Activated naive CD8-positive, alpha-beta T cell (primary cell): ENCODE data around the gene THSD4.

Experiments used
- H3K27ac Mint-ChIP-seq: one replicate; pipeline ENCODE4 v1.8.0; 2021; ENCODE audit warnings: mixed read lengths
- H3K27me3 Mint-ChIP-seq: one replicate; pipeline ENCODE4 v1.8.0; 2021; ENCODE audit warnings: mixed read lengths
- H3K36me3 Mint-ChIP-seq: one replicate; pipeline ENCODE4 v1.8.0; 2021; ENCODE audit warnings: mixed read lengths
- H3K4me1 Mint-ChIP-seq: one replicate; pipeline ENCODE4 v1.8.0; 2021; ENCODE audit warnings: low read depth, mixed read lengths
- H3K4me3 Mint-ChIP-seq: one replicate; pipeline ENCODE4 v1.8.0; 2021; ENCODE audit warnings: mild to moderate bottlenecking, mixed read lengths
- H3K9me3 Mint-ChIP-seq: one replicate; pipeline ENCODE4 v1.8.0; 2021; ENCODE audit warnings: low read depth, mixed read lengths

The THSD4 gene

GRCh38 chr15:71623111-71623510, 507.8 kb downstream of the THSD4 start:
- Mint-ChIP-seq H3K27me3 (peaks cover 13% of the 10 kb centered on the region), H3K4me3 (no peak overlapping the region), H3K27ac (no peak overlapping the region), H3K4me1 (no peaks in the 10 kb centered on the region), H3K36me3 (no peaks in the 10 kb centered on the region), H3K9me3 (peaks cover 4% of the 10 kb centered on the region)

GRCh38 chr15:71626596-71627088, 511.4 kb downstream of the THSD4 start:
- Mint-ChIP-seq H3K27ac (no peak overlapping the region), H3K4me1 (no peaks in the 10 kb centered on the region), H3K36me3 (no peaks in the 10 kb centered on the region), H3K9me3 (peaks cover 4% of the 10 kb centered on the region), H3K4me3 (no peak overlapping the region), H3K27me3 (peaks cover 15% of the 10 kb centered on the region)

- Mint-ChIP-seq H3K36me3 (no peaks in the 10 kb centered on the region), H3K4me3 (no peak overlapping the region), H3K27me3 (peaks cover 15% of the 10 kb centered on the region), H3K4me1 (no peaks in the 10 kb centered on the region), H3K9me3 (peaks cover 4% of the 10 kb centered on the region), H3K27ac (no peak overlapping the region)
Observed at GRCh38 chr15:71627188-71627587, 511.9 kb downstream of the THSD4 start.

GRCh38 chr15:71627604-71628003, 512.3 kb downstream of the THSD4 start:
- H3K27ac Mint-ChIP-seq: no peak overlapping the region
- no peaks in the 10 kb centered on the region for H3K4me1 Mint-ChIP-seq
- H3K27me3 Mint-ChIP-seq: peaks cover 13% of the 10 kb centered on the region
- H3K4me3 Mint-ChIP-seq: no peak overlapping the region
- no peaks in the 10 kb centered on the region for H3K36me3 Mint-ChIP-seq
- peaks cover 4% of the 10 kb centered on the region for H3K9me3 Mint-ChIP-seq

- Mint-ChIP-seq H3K4me3 (no peak overlapping the region), H3K27ac (no peak overlapping the region), H3K36me3 (no peaks in the 10 kb centered on the region), H3K4me1 (no peaks in the 10 kb centered on the region), H3K27me3 (peaks cover 11% of the 10 kb centered on the region), H3K9me3 (peaks cover 4% of the 10 kb centered on the region)
Observed at GRCh38 chr15:71628988-71629770, 513.9 kb downstream of the THSD4 start.

GRCh38 chr15:71629781-71630474, 514.7 kb downstream of the THSD4 start:
- Mint-ChIP-seq H3K9me3 (no peaks in the 10 kb centered on the region), H3K4me1 (no peaks in the 10 kb centered on the region), H3K36me3 (no peaks in the 10 kb centered on the region), H3K4me3 (no peak overlapping the region), H3K27ac (no peak overlapping the region), H3K27me3 (peaks cover 15% of the 10 kb centered on the region)

GRCh38 chr15:71630475-71630809, 515.2 kb downstream of the THSD4 start:
- H3K4me3 Mint-ChIP-seq: no peak overlapping the region
- H3K4me1 Mint-ChIP-seq: no peaks in the 10 kb centered on the region
- peaks cover 15% of the 10 kb centered on the region for H3K27me3 Mint-ChIP-seq
- H3K9me3 Mint-ChIP-seq: no peaks in the 10 kb centered on the region
- no peaks in the 10 kb centered on the region for H3K36me3 Mint-ChIP-seq
- H3K27ac Mint-ChIP-seq: no peak overlapping the region

GRCh38 chr15:71632576-71633195, 517.4 kb downstream of the THSD4 start:
- H3K4me1 Mint-ChIP-seq: no peaks in the 10 kb centered on the region
- peaks cover 14% of the 10 kb centered on the region for H3K27me3 Mint-ChIP-seq
- no peaks in the 10 kb centered on the region for H3K36me3 Mint-ChIP-seq
- H3K9me3 Mint-ChIP-seq: no peaks in the 10 kb centered on the region
- no peak overlapping the region for H3K4me3 Mint-ChIP-seq
- H3K27ac Mint-ChIP-seq: no peak overlapping the region

- Mint-ChIP-seq H3K4me1 (no peaks in the 10 kb centered on the region), H3K27me3 (peaks cover 14% of the 10 kb centered on the region), H3K9me3 (no peaks in the 10 kb centered on the region), H3K36me3 (no peaks in the 10 kb centered on the region), H3K4me3 (no peak overlapping the region), H3K27ac (no peak overlapping the region)
Observed at GRCh38 chr15:71634820-71635560, 519.7 kb downstream of the THSD4 start.

- Mint-ChIP-seq H3K4me3 (no peak overlapping the region), H3K4me1 (no peaks in the 10 kb centered on the region), H3K9me3 (no peaks in the 10 kb centered on the region), H3K27me3 (peaks cover 16% of the 10 kb centered on the region), H3K36me3 (no peaks in the 10 kb centered on the region), H3K27ac (no peak overlapping the region)
Observed at GRCh38 chr15:71635735-71636134, 520.5 kb downstream of the THSD4 start.

- H3K27me3 Mint-ChIP-seq: peaks cover 16% of the 10 kb centered on the region
- H3K36me3 Mint-ChIP-seq: no peaks in the 10 kb centered on the region
- no peaks in the 10 kb centered on the region for H3K4me1 Mint-ChIP-seq
Observed at GRCh38 chr15:71638876-71639275, 523.6 kb downstream of the THSD4 start.

GRCh38 chr15:71639471-71639870, 524.2 kb downstream of the THSD4 start:
- H3K36me3 Mint-ChIP-seq: no peaks in the 10 kb centered on the region

More at GRCh38 chr15:71638876-71639275, 523.6 kb downstream of the THSD4 start:
- Mint-ChIP-seq H3K27ac (no peak overlapping the region), H3K4me3 (no peak overlapping the region), H3K9me3 (no peaks in the 10 kb centered on the region)

GRCh38 chr15:71643918-71644317, 528.6 kb downstream of the THSD4 start:
- H3K4me3 Mint-ChIP-seq: no peak overlapping the region
- peaks cover 13% of the 10 kb centered on the region for H3K27me3 Mint-ChIP-seq
- H3K9me3 Mint-ChIP-seq: peaks cover 4% of the 10 kb centered on the region
- no peaks in the 10 kb centered on the region for H3K36me3 Mint-ChIP-seq
- H3K4me1 Mint-ChIP-seq: no peaks in the 10 kb centered on the region
- no peak overlapping the region for H3K27ac Mint-ChIP-seq

More at GRCh38 chr15:71639471-71639870, 524.2 kb downstream of the THSD4 start:
- Mint-ChIP-seq H3K27ac (no peak overlapping the region), H3K27me3 (peaks cover 15% of the 10 kb centered on the region), H3K4me3 (no peak overlapping the region), H3K4me1 (no peaks in the 10 kb centered on the region), H3K9me3 (no peaks in the 10 kb centered on the region)

- no peak overlapping the region for H3K4me3 Mint-ChIP-seq
- H3K4me1 Mint-ChIP-seq: no peaks in the 10 kb centered on the region
- peaks cover 9% of the 10 kb centered on the region for H3K27me3 Mint-ChIP-seq
- H3K27ac Mint-ChIP-seq: no peak overlapping the region
- H3K9me3 Mint-ChIP-seq: peaks cover 4% of the 10 kb centered on the region
- H3K36me3 Mint-ChIP-seq: no peaks in the 10 kb centered on the region
Observed at GRCh38 chr15:71646767-71647486, 531.7 kb downstream of the THSD4 start.
